ENCODE measurements around the gene SULT1C4. TPM values are rescaled to one million over a fixed set of nuclear protein-coding genes. Genes with fewer than 3 reads are reported as not detected.

The SULT1C4 gene
- total and polyA plus RNA-seq, 8 donors, result 0.42 to 5.0 (median 0.67) TPM

DNA sequence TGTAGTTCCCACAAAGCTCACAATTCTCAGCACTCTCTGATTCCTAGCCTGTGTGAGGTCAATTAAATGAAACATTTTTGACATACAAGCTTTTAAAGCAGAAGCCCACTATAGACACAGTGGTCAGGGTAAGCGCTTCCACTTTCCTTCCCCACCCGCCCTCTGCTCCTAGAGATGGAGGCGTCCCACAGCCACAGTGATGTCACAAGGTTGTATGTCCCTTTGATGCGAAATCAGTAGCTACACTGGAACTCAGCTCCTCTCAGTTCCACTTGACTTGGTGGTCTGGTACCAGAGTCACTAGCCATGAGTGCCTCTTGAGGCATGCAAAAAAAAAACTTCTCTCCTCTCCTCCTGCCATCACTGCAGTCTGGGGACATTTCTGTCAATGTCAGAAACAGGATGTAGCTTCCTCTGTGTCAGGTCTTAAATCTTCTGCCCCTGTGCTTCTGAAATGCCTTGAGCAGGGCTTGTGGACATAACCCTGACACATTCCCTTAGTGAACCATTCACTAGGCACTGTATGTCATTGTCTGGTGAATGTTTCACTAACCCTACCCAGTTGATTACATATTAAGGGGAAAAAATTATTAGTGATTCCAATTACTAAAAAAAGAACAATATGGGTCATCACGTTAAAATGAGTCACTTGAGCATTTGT lies 7.8 kb downstream of the SULT1C4 start:
- Histone ChIP-seq H3K27ac (peak overlapping the region in 1 of 4 donors; percentile 53), H3K27me3 (no peaks in the 10 kb centered on the region), H3K9me3 (no peaks in the 10 kb centered on the region), H3K4me1 (no peaks in the 10 kb centered on the region), H3K36me3 (no peaks in the 10 kb centered on the region), H3K4me3 (no peak overlapping the region)
- DNase-seq, result no peak
- WGBS, 2 donors, result 74 to 80% methylated on average over 5 of the region's 5 CpGs
- ATAC-seq, result peak in 3 of 4 donors; percentile 69 to 90 (median 69)
- no peak for FAIRE-seq
- TF ChIP-seq, protein P1, sequence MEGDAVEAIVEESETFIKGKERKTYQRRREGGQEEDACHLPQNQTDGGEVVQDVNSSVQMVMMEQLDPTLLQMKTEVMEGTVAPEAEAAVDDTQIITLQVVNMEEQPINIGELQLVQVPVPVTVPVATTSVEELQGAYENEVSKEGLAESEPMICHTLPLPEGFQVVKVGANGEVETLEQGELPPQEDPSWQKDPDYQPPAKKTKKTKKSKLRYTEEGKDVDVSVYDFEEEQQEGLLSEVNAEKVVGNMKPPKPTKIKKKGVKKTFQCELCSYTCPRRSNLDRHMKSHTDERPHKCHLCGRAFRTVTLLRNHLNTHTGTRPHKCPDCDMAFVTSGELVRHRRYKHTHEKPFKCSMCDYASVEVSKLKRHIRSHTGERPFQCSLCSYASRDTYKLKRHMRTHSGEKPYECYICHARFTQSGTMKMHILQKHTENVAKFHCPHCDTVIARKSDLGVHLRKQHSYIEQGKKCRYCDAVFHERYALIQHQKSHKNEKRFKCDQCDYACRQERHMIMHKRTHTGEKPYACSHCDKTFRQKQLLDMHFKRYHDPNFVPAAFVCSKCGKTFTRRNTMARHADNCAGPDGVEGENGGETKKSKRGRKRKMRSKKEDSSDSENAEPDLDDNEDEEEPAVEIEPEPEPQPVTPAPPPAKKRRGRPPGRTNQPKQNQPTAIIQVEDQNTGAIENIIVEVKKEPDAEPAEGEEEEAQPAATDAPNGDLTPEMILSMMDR (IDR thresholded peaks at IDR 0.05), result no peak
- intact Hi-C loops (cut with DNase I), result no loop called here

DNA sequence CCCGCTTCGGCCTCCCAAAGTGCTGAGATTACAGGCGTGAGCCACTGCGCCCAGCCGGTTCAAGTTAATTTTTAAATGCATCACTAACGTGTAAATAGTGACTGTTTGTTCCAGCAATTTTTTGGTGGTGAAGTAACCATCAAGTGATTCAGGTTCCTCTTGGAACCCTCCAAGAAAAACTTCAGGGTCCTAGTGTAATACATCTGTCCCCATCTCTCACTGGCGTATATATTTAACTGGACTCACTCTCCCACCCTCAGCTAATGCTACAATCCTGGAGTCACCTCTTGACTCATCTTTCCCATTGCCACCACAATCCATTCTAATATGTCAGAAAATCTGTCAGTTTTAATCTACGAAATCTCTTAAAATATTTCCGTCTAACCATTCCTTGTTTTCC lies 10.3 kb downstream of the SULT1C4 start:
- intact Hi-C loops (cut with DNase I), result no loop called here
- WGBS, 2 donors, result 67 to 77% methylated on average over 9 of the region's 9 CpGs
- H3K4me3 ChIP-seq, result no peak overlapping the region
- no peaks in the 10 kb centered on the region for H3K36me3 ChIP-seq
- H3K4me1 ChIP-seq, result no peaks in the 10 kb centered on the region
- no peak overlapping the region for H3K27ac ChIP-seq
- H3K9me3 ChIP-seq, result no peaks in the 10 kb centered on the region
- DNase-seq, result no peak
- H3K27me3 ChIP-seq, result no peaks in the 10 kb centered on the region
- no peak for FAIRE-seq
- TF ChIP-seq, protein P1 (IDR thresholded peaks at IDR 0.05), result no peak
- no peak for ATAC-seq

DNA sequence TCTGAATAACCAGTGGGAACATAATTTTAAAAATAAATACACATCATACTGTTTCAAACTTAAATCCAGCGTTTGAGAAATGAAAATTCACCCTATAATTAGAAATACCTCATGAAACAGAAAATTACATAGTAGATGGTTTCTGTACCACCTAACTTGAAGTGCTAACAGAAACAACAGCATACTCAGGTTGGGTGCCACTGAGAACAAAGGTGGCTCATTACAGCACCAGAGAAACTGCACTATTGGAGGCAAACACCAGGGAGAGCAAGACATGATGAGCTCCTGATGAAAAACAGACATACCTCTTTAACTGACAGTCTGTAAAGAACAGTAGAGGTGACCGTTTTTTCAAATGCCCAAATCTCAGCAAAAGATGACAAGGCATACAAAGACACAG lies 12.6 kb downstream of the SULT1C4 start:
- Histone ChIP-seq H3K27me3 (no peaks in the 10 kb centered on the region), H3K27ac (no peak overlapping the region), H3K9me3 (no peaks in the 10 kb centered on the region), H3K4me3 (no peak overlapping the region), H3K36me3 (no peaks in the 10 kb centered on the region), H3K4me1 (no peaks in the 10 kb centered on the region)
- intact Hi-C loops (cut with DNase I), result no loop called here
- DNase-seq (no peak), ATAC-seq (no peak), FAIRE-seq (no peak)
- TF ChIP-seq, protein P1 (IDR thresholded peaks at IDR 0.05), result no peak
- 62 to 65% methylated on average over 2 of the region's 2 CpGs for WGBS, 2 donors

DNA sequence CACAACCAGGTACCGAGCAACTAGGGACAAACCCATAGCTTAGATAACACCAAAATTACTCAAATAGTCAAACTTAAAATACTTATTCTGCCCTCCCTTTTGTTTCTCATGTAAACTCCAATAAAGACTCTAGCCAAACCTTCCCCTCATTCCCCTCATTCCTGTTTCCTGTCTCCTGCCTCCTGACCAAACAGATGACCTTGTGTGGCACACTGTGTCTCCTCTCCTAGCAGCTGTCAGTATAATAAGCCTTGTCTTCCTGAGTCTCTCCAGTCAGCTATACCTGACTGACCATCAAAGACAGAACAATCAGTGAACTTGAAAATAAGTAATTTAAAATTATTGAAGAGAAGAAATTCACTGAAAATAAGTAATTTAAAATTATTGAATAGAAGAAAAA lies 14.3 kb downstream of the SULT1C4 start:
- H3K4me3 ChIP-seq, result no peak overlapping the region
- 84 to 90% methylated on average over 1 of the region's 1 CpG for WGBS, 2 donors
- no peaks in the 10 kb centered on the region for H3K36me3 ChIP-seq
- intact Hi-C loops (cut with DNase I), result no loop called here
- H3K27ac ChIP-seq, result no peak overlapping the region
- H3K27me3 ChIP-seq, result no peaks in the 10 kb centered on the region
- H3K4me1 ChIP-seq, result no peaks in the 10 kb centered on the region
- H3K9me3 ChIP-seq, result no peaks in the 10 kb centered on the region
- FAIRE-seq, result no peak
- DNase-seq, result no peak
- ATAC-seq, result no peak
- TF ChIP-seq, protein P1 (IDR thresholded peaks at IDR 0.05), result no peak

DNA sequence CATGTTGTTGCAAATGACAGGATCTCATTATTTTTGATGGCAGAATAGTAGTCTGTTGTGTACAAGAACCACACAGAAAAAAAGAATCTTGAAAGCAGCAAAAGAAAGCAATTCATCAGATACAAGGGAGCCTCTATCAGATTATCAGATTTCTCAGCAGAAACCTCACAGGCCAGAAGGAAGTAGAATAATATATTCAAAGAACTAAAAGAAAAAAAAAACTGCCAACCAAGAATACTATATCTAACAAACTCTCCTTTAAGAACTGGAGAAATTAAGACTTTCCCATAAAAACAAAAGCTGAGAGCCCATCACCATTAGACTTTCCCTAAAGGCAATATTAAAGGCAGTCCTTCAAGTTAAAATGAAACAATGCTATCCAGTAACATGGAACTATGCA lies 15.4 kb downstream of the SULT1C4 start:
- H3K9me3 ChIP-seq, result no peaks in the 10 kb centered on the region
- TF ChIP-seq, protein P1 (IDR thresholded peaks at IDR 0.05), result no peak

More for the DNA sequence above, 15.4 kb downstream of the SULT1C4 start:
- ATAC-seq (no peak), DNase-seq (no peak), FAIRE-seq (no peak)
- Histone ChIP-seq H3K4me3 (no peak overlapping the region), H3K27me3 (no peaks in the 10 kb centered on the region), H3K36me3 (no peaks in the 10 kb centered on the region), H3K27ac (no peak overlapping the region), H3K4me1 (no peaks in the 10 kb centered on the region)
- intact Hi-C loops (cut with DNase I), result no loop called here
